ENCODE results near the gene CD80.

CD80 gene

GRCh38 chr3:119492810-119493209 is 66.6 kb downstream of the CD80 start:
- DNase-seq (ENCODE audit: low read depth) = no peak

- no peak for DNase-seq (ENCODE audit: low read depth)
Measured at GRCh38 chr3:119492128-119492527, 67.3 kb downstream of the CD80 start.

DNA sequence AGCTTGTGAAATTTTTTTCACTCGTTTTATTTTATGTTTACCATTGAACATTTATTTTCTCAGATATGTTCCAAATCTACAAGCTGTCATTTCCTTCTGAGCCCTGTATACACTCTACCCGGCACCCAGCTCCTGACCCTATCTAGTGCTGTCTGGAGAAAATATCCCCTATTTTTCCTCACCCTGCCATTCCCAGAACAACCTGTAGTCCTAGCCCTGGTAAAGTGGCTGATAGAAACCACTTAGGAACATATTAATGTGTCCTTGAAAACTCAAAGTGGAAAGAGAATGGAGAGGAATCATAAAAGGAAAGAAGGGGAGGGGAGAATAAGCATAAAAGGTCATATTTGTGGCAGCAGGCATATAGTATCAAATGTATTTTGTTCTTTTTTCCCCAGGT is 69.3 kb downstream of the CD80 start:
- no peak for DNase-seq (ENCODE audit: low read depth)

- no peak for DNase-seq (ENCODE audit: low read depth)
Measured at GRCh38 chr3:119485563-119485962, 73.9 kb downstream of the CD80 start.

DNA sequence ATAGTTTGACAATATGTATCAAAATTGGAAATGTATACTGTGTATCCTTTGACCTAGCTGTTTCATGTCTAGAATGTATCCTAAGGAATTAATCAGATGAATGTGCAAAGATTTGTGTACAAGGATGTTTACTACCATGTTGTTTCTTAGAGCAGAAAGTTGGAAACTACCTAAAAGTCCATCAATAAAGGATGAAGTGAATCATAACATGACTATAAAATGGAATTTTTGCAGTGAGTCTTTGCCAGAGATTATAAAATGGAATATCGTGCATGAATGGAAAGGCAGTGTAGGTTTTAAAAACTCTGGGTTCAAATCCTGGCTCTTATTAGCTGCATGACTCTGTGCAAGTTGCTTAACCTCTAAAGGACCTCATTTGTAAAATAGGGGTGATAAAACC is 76.3 kb downstream of the CD80 start:
- DNase-seq (ENCODE audit: low read depth) = no peak

- DNase-seq (ENCODE audit: low read depth) = no peak
Measured at GRCh38 chr3:119481079-119481478, 78.3 kb downstream of the CD80 start.

All from CMK (cell line).